Measurements from ENCODE around the gene FLOT1.
"Not testable (repeated sequence)": the region's sequence is repeated elsewhere in the genome, so short reads cannot be mapped to it uniquely, and the experiment has no call there.

The FLOT1 gene

DNA sequence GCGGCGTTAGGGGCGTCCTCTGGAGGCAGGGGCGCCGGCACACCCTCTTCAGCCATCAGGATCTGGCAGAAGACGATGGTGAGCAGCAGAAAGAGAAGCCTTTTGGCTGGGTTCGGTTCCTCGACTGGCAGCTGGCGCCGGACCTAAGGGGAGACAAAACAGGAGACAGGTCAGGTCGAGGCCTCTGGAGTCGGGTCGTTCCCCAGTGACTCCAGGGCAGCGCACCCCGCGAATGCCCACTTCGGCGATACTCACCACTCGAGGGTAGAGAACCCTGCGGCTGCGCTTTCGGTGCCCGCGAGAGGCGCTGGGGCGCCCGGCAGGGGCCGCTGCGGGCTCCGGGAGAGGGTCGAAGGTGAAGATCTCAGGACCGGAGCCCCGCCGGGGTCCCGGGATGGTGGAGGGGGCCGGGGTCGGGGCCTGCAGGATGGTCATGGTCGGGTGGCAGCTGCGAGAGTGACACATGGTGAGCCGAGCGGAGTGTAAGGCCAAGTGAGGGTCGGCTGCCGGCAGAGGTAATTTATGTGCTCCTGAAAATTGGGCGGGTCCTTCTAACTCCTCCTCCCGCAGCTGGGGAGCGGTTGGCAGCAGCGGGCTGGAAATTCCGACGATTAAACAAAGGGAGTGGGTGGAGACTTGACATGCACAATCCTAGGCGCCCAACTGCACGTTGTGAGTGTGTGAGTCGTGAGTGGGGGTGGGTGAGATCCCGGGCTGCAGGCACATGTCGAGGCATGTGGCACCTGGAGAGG, 1.7 kb upstream of the FLOT1 start, which contains the start of gene IER3:
Gene IER3, minus strand, starts transcription at position 494 of the 752 bp plus-strand sequence. Its CDS starts 29 bp downstream, at position 465.
- DNase-seq = peak; percentile 69

DNA sequence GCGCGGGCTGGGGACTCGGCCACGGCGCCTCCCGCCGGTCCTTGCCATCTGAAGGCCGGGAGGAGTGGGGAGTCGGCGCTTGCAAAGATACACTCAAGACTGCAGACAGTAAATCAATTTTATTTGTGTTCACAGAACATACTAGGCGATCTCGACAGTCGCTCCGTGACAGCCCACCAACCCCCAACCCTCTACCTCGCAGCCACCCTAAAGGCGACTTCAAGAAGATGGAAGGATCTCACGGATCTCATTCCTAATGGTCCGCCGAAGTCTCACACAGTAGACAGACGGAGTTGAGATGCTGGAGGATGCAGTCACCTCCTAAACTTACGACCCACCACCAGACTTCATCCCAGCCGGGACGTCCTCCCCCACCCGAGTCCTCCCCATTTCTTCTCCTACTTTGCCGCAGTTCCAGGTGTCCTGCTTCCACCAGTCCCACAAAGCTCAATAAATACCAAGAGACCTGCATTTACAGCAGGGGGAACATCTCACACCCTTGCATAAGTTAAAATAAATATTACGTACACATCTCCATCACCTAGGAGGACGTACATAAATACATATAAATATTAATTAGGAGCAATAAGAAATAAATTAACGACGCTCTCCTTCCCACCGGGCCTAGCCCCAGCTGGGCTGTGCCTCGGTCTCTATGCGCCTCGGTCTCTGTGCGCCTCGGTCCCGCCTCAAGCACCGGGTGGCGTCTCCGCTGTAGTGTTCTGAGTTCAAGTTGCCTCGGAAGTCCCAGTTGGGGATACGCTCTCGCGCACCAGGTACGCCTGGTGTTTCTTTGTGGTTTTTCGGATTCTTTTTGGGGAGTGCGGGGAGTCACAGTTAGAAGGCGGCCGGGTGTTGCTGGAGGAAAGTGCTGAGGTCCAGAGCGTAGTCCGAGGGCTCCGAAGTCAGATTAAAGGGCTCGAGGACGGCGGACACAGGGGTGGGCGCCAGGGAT, 889 bp upstream of the FLOT1 start:
- DNase-seq = no peak

DNA sequence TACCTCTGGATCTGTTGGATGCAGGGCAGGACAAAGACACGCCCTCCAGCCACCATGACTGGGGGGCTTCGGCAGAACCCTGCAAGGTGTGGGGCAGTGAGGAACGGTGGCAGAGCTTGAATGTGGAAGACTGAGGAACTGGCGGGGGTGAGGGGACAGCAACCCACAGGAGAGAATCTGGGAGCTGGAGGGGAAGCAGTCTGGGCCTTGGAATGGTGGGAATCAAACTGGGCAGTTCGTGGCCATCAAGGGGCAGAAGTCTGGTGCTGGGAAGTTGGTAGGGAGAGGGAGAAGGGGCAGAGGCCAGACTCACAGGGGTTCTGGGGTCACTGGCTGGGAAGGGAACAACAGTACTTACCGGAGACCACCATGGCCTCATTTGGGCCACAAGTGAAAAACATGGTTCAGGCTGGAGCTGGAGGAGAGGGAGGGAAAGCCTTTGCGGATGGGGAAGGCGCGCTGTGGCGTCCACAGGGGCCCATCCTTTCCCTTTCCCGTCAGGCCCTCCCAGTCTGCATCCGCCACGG, 635 bp downstream of the FLOT1 start:
- DNase-seq = no peak

DNA sequence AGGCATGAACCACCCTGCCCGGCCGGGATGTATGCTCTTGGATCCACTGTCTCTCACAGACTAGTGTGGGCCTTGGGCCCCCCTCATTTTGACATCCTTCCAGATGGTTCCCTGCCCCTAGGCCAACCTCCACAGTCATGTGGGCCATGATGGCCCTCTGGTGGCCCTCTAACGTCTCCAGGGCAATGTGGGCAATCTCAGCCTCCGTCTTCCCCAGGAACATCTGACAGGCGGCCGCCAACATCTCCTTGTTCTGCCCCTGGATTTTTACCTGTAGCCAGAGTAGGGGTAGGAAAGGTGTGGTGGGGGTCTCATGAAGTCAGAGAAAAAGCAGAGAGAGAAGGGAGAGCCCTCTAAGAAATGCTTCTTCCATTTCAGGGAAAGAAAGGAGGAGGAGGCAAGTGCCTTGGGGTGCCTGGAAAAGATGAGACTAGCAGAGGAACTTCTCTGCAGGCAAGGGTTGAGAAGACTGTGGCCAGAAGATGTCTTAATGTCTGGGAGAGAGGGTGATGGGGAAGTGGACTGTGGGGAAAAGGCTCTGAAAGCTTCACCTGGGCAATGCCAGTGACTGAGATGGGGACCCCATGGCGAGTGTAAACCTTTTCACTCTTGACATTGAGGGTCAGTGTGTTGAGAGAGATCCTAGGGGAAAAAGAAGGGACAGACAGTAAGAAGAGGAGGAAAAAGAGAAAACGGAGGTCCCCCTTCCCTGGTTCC, 1.3 kb downstream of the FLOT1 start:
- DNase-seq = no peak

- no peak for DNase-seq
Measured at GRCh38 chr6:30740540-30740870, 2.0 kb downstream of the FLOT1 start.

DNA sequence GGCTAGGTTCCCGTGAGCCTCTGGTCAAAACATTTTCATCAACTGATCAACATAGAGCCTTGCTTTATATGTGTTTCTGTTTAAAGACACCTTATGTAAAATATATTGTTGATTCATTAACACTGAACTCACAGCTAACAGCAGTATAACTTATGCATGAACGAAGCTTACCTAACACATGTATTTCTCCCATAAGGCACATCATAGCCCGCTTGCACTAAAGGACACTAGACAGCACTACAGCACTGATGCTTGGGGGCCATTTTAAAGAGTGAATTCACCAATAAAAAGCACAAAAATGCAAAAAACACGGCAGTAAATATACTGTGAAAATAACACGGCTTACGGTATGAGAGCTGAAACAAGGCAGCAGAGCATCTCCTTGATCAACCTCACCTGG, 4.0 kb downstream of the FLOT1 start:
- no peak for DNase-seq

- DNase-seq = no peak
Measured at GRCh38 chr6:30735668-30736314, 6.7 kb downstream of the FLOT1 start.

DNA sequence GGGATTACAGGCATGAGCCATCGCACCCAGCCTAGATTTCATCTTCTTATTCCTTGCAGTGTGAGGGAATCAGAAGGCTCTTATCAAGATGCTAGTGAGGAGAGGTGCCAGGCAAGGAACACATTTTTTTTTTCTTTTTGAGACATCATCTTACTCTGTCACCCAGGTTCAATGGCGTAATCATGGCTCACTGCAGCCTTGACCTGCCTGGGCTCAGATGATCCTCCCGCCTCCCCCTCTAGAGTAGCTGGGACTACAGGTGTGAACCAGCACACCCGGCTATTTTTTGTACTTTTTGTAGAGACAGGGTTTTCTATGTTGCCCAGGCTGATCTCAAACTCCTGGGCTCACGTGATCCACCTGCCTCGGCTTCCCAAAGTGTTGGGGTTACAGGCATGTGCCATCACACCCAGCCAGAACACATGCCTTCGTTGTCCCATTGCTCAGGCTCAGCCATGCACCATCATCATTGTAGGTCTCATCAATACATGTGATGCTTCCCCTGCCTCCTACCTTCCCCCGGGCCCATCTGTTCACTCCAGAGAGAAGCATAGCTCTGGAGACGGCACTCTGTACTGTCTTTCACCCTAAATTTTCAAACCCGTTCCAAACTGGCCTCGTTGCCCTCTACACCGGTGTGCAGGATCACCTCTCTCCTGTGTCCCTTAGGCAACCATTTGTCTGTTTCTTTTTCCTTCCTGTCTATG, 10.1 kb downstream of the FLOT1 start:
- no peak for DNase-seq

- no peak for DNase-seq
Measured at GRCh38 chr6:30730601-30731435, 11.7 kb downstream of the FLOT1 start.

- DNase-seq = no peak
Measured at GRCh38 chr6:30727920-30728553, 14.4 kb downstream of the FLOT1 start.

GRCh38 chr6:30726506-30727413, 15.7 kb downstream of the FLOT1 start:
- no peak for DNase-seq

DNA sequence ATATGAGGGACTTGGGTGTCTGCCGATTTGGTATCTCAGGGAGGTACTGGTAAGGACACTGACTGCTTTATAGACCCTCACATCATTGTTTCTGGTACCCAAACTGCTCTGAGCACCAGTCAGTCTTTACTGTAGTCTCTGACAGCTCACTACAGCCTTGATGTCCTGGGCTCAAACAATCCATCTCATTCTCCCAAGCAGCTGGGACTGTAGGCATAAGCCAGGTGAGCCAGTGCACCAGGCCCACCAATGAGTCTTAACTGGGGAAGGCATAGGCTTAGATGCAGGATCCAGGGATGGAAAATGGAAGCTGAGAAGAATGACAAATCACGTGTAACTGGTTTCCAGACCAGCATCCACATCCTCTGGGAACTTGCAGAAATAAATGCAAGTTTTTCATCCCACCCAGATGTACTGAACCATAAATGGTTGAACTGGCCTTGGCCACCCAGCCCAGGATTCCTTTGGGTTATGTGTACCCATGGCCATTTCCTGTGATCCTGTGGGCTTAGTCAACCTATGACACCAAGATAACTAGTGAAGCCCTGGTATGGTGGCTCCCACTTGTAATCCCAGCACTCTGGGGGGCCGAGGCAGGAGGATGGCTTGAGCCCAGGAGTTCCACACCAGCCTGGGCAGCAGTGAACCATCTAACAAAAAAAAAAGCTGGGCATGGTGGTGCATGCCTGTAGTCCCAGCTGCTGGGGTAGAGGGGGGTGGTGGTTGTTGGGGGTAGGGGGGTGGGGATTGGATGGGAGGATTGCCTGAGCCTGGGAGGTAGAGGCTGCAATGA, 16.6 kb downstream of the FLOT1 start:
- DNase-seq = no peak

- no peak for DNase-seq
Measured at GRCh38 chr6:30724906-30725667, 17.4 kb downstream of the FLOT1 start.

DNA sequence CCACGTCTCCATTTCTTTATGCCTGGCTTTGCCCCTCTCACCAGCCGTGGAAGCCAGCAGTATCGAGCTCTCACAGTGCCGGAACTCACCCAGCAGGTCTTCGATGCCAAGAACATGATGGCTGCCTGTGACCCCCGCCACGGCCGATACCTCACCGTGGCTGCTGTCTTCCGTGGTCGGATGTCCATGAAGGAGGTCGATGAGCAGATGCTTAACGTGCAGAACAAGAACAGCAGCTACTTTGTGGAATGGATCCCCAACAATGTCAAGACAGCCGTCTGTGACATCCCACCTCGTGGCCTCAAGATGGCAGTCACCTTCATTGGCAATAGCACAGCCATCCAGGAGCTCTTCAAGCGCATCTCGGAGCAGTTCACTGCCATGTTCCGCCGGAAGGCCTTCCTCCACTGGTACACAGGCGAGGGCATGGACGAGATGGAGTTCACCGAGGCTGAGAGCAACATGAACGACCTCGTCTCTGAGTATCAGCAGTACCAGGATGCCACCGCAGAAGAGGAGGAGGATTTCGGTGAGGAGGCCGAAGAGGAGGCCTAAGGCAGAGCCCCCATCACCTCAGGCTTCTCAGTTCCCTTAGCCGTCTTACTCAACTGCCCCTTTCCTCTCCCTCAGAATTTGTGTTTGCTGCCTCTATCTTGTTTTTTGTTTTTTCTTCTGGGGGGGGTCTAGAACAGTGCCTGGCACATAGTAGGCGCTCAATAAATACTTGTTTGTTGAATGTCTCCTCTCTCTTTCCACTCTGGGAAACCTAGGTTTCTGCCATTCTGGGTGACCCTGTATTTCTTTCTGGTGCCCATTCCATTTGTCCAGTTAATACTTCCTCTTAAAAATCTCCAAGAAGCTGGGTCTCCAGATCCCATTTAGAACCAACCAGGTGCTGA, 18.4 kb downstream of the FLOT1 start:
- DNase-seq = not testable (repeated sequence)

GRCh38 chr6:30723159-30723842, 19.2 kb downstream of the FLOT1 start:
- not testable (repeated sequence) for DNase-seq
